Measurements from ENCODE around the gene PRKAG1.

Gene PRKAG1

GRCh38 chr12:49031573-49032161, 13.1 kb upstream of the PRKAG1 start:
- no peak overlapping the region for H3K4me3 ChIP-seq (ENCODE audit: low read depth, low read length)
- no peak for TF ChIP-seq CTCF (IDR thresholded peaks at IDR 0.05; ENCODE audit: borderline replicate concordance, insufficient read depth, low read depth, low read length)

GRCh38 chr12:49030714-49031572, 12.4 kb upstream of the PRKAG1 start:
- TF ChIP-seq CTCF (IDR thresholded peaks at IDR 0.05; ENCODE audit: borderline replicate concordance, insufficient read depth, low read depth, low read length), result no peak
- no peak overlapping the region for H3K4me3 ChIP-seq (ENCODE audit: low read depth, low read length)

- H3K4me3 ChIP-seq (ENCODE audit: low read depth, low read length), result no peak overlapping the region
- TF ChIP-seq CTCF (IDR thresholded peaks at IDR 0.05; ENCODE audit: borderline replicate concordance, insufficient read depth, low read depth, low read length), result no peak
Observed at GRCh38 chr12:49030119-49030518, 11.5 kb upstream of the PRKAG1 start.

GRCh38 chr12:49028666-49029275, 10.2 kb upstream of the PRKAG1 start:
- no peak for TF ChIP-seq CTCF (IDR thresholded peaks at IDR 0.05; ENCODE audit: borderline replicate concordance, insufficient read depth, low read depth, low read length)
- H3K4me3 ChIP-seq (ENCODE audit: low read depth, low read length), result no peak overlapping the region

- H3K4me3 ChIP-seq (ENCODE audit: low read depth, low read length), result no peak overlapping the region
- TF ChIP-seq CTCF (IDR thresholded peaks at IDR 0.05; ENCODE audit: borderline replicate concordance, insufficient read depth, low read depth, low read length), result no peak
Observed at GRCh38 chr12:49027846-49028555, 9.4 kb upstream of the PRKAG1 start.

- TF ChIP-seq CTCF (IDR thresholded peaks at IDR 0.05; ENCODE audit: borderline replicate concordance, insufficient read depth, low read depth, low read length), result no peak
- no peak overlapping the region for H3K4me3 ChIP-seq (ENCODE audit: low read depth, low read length)
Observed at GRCh38 chr12:49026678-49027480, 8.3 kb upstream of the PRKAG1 start.
